Kidney (tissue), 14 donors: ENCODE data around the gene PEX16. TPM values are rescaled to one million over a fixed set of nuclear protein-coding genes. Genes with fewer than 3 reads are reported as not detected.

Source experiments
- DNase-seq, 5 donors: peaks; one replicate each; pipeline ENCODE4 v3.0.0-alpha.2; 2013 to 2020
- FAIRE-seq: peaks from 2 replicates; lab custom pipeline; 2012; peaks lifted over from hg19 to GRCh38; lab: Jason Lieb, UNC
- H3K27ac ChIP-seq, 2 donors: one replicate each; pipeline ENCODE4 v1.7.0; 2013; ENCODE audit warnings: low read depth in 2 of 2, low read length in 2 of 2, inconsistent platforms in 1 of 2
- H3K27me3 ChIP-seq: one replicate; pipeline ENCODE4 v1.7.1; 2013; ENCODE audit warnings: low read length, inconsistent platforms; ENCODE audit not compliant: control insufficient read depth, insufficient read depth
- H3K36me3 ChIP-seq, 3 donors: one replicate each; pipeline versions ENCODE4 v1.7.0 to v1.7.1; 2013; ENCODE audit warnings: low read length in 3 of 3, control low read depth in 1 of 3, inconsistent platforms in 1 of 3; ENCODE audit not compliant: insufficient read depth in 3 of 3, control insufficient read depth in 2 of 3
- H3K4me1 ChIP-seq, 3 donors: one replicate each; pipeline versions ENCODE4 v1.7.0 to v1.7.1; 2013; ENCODE audit warnings: low read length in 3 of 3, inconsistent platforms in 1 of 3, low read depth in 1 of 3; ENCODE audit not compliant: control insufficient read depth in 2 of 3, insufficient read depth in 2 of 3
- H3K4me3 ChIP-seq, 3 donors: one replicate each; pipeline versions ENCODE4 v1.7.0 to v1.8.1; 2013; ENCODE audit warnings: low read length in 3 of 3, control low read depth in 1 of 3, inconsistent platforms in 1 of 3
- H3K9ac ChIP-seq, 3 donors: one replicate each; pipeline versions ENCODE4 v1.7.0 to v1.7.1; 2013; ENCODE audit warnings: low read length in 3 of 3, control low read depth in 1 of 3, inconsistent platforms in 1 of 3
- H3K9me3 ChIP-seq, 3 donors: one replicate each; pipeline versions ENCODE4 v1.7.0 to v1.7.1; 2013; ENCODE audit warnings: low read length in 3 of 3, control low read depth in 1 of 3, inconsistent platforms in 1 of 3; ENCODE audit not compliant: control insufficient read depth in 2 of 3, insufficient read depth in 1 of 3
- intact Hi-C: fragments of 100-400 bp; cut with DNase I; formaldehyde crosslinking; loops from one replicate; pipeline ENCODE4 v1.11.1; 2022
- polyA plus RNA-seq: library from polyadenylated mRNA; stranded (reverse); fragments of 350-450 nt; fragmentation: Illumina TruSeq; extraction: RNeasy Lipid Tissue Mini Kit (QIAGEN cat#74804); gene quantifications from one replicate; pipeline ENCODE4 v1.2.3, GENCODE V29; 2014; ENCODE audit warnings: low read depth, low replicate concordance; ENCODE audit not compliant: insufficient read depth
- total RNA-seq: library from RNA; stranded (reverse); fragmentation: NEBNext Ultra II Directional; extraction: Animal tissue kit (Norgen Biotek cat#: 25700); gene quantifications from one replicate; pipeline ENCODE4 v1.2.1, GENCODE V29; 2021
- TF ChIP-seq, protein P1 (sequence below): IDR thresholded peaks from 3 replicates; pipeline ENCODE4 v1.5.1; 2012; ENCODE audit warnings: mild to moderate bottlenecking, moderate library complexity, borderline replicate concordance; ENCODE audit not compliant: insufficient read depth; ENCODE audit errors: extremely low read depth
- donor health status: control.
- donor health status: control.
- donor health status: control.
- donor health status: control.
- donor health status: control.
- donor health status: DM: yes; HTN: yes; CAD: no.
- donor health status: Normal renal cell carcinoma (clear cell type).

Gene PEX16
- total and polyA plus RNA-seq, 2 donors from 2014 or later = 38.4 to 46.0 TPM

DNA sequence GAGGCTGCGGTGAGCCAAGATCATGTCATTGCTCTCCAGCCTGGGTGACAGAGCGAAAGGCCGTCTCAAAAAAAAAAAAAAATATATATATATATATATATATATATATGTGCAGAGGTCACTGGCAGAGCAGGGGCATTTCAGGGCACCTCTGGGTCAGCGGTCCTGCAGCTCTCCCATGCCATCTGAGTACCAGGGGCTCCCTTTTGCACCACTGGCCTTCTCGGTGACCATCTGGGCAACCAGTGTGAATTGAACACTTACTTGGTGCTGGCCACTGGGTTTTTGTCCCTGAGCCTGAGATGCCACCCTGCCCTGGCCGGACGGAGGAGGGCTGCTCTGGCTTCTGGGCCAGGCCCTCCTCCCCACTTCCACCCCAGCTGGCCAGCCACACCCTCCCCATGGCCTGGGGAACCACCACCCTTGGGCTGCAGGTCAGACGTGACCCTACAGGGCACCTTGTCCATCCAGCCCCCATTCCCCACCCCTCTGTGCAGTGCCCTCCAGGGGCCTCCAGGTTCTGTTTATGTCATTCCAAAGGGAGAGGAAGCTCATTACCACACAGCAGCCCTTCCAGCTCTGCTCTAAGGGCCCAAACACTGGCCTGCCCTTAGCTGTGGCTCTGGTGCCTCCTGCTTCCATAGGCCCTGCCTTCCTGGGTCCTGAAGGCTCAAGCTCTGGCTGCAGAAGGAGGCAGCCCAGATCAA is 22.0 kb downstream of the PEX16 start:
- Histone ChIP-seq H3K4me1 (peaks cover 0 to 11% (median 3%) of the 10 kb centered on the region in 3 donors), H3K36me3 (no peaks in the 10 kb centered on the region), H3K9me3 (no peaks in the 10 kb centered on the region), H3K27me3 (no peaks in the 10 kb centered on the region), H3K9ac (no peak overlapping the region), H3K27ac (no peak overlapping the region), H3K4me3 (no peak overlapping the region)
- TF ChIP-seq, protein P1, sequence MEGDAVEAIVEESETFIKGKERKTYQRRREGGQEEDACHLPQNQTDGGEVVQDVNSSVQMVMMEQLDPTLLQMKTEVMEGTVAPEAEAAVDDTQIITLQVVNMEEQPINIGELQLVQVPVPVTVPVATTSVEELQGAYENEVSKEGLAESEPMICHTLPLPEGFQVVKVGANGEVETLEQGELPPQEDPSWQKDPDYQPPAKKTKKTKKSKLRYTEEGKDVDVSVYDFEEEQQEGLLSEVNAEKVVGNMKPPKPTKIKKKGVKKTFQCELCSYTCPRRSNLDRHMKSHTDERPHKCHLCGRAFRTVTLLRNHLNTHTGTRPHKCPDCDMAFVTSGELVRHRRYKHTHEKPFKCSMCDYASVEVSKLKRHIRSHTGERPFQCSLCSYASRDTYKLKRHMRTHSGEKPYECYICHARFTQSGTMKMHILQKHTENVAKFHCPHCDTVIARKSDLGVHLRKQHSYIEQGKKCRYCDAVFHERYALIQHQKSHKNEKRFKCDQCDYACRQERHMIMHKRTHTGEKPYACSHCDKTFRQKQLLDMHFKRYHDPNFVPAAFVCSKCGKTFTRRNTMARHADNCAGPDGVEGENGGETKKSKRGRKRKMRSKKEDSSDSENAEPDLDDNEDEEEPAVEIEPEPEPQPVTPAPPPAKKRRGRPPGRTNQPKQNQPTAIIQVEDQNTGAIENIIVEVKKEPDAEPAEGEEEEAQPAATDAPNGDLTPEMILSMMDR = no peak
- FAIRE-seq = no peak
- peak in 1 of 5 donors; percentile 56 for DNase-seq
- intact Hi-C loops = no loop called here

DNA sequence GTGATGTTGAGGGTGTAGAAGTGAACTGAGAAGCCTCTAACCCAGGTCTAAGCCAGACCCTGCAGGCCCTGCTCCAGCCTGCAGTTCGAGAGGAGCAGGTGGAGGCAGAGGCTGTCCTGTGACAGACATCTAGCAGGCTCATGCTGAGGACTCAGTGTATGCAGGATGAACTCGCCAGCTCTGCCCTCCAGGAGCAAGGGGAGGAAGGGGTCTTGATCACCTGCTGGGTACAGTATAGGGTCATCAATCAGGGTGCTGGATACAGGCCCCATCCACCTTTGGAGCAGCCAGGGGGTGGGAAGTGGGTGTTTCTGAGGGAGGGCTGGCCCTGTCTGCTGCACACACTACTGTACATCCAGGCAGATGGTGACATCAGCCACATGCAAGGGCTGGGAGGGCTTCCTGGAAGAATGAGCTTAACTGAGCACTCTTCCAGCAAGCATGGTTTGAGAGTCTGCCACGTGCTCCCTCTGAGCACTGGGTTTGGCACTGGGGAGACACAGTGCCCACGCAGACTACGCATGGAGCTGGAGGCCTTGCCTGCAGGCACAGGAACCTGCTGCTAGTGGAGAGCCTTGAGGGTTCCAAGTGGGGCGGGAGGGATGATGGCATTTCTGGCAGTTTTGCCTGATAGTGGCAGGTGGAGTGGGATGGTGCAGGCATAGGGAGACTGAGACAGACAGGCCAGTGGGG is 23.0 kb downstream of the PEX16 start:
- FAIRE-seq (no peak), DNase-seq (no peak)
- H3K27ac ChIP-seq = no peak overlapping the region
- TF ChIP-seq, protein P1 = no peak
- intact Hi-C loops = no loop called here
- H3K4me1 ChIP-seq = peaks cover 0 to 7% (median 0%) of the 10 kb centered on the region in 3 donors
- no peaks in the 10 kb centered on the region for H3K36me3 ChIP-seq
- no peak overlapping the region for H3K9ac ChIP-seq
- H3K27me3 ChIP-seq = no peaks in the 10 kb centered on the region
- H3K4me3 ChIP-seq = no peak overlapping the region
- no peaks in the 10 kb centered on the region for H3K9me3 ChIP-seq

DNA sequence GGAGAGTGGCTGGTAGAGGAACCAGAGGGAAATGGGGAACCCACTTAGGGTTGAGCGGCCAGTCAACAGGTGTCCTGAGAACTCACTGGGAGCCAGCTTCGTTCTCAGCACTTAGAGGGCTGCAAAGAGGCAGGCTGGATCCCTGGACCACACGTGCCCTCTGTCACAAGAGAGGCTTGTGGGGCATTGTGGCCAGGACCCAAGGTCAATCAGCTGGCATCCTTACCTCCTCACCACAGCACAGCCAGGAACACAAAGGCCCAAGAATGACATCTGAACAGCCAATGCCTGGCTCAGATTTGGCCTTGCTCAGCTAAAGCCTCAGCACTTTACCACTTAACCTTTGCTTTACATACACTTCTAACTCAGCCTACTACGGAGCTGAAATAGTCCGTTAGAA is 24.8 kb downstream of the PEX16 start:
- FAIRE-seq (no peak), DNase-seq (no peak)
- peaks cover 0 to 2% (median 0%) of the 10 kb centered on the region in 3 donors for H3K4me1 ChIP-seq
- intact Hi-C loops = no loop called here
- H3K27ac ChIP-seq = no peak overlapping the region
- H3K4me3 ChIP-seq = no peak overlapping the region
- TF ChIP-seq, protein P1 = no peak
- no peak overlapping the region for H3K9ac ChIP-seq
- H3K27me3 ChIP-seq = no peaks in the 10 kb centered on the region
- H3K9me3 ChIP-seq = no peaks in the 10 kb centered on the region
- H3K36me3 ChIP-seq = no peaks in the 10 kb centered on the region
